Measurements from ENCODE around the gene YDJC. TPM values are rescaled to one million over a fixed set of nuclear protein-coding genes. Genes with fewer than 3 reads are reported as not detected.
A peak's percentile ranks its signal among the peaks of the same experiment; 100 is the strongest.

Gene YDJC
- total and polyA plus RNA-seq, 9 of the 15 experiments (the other 6 are each of a cell fraction or from before 2014, with no cell fraction given): 13.5 to 871 (median 164) TPM

DNA sequence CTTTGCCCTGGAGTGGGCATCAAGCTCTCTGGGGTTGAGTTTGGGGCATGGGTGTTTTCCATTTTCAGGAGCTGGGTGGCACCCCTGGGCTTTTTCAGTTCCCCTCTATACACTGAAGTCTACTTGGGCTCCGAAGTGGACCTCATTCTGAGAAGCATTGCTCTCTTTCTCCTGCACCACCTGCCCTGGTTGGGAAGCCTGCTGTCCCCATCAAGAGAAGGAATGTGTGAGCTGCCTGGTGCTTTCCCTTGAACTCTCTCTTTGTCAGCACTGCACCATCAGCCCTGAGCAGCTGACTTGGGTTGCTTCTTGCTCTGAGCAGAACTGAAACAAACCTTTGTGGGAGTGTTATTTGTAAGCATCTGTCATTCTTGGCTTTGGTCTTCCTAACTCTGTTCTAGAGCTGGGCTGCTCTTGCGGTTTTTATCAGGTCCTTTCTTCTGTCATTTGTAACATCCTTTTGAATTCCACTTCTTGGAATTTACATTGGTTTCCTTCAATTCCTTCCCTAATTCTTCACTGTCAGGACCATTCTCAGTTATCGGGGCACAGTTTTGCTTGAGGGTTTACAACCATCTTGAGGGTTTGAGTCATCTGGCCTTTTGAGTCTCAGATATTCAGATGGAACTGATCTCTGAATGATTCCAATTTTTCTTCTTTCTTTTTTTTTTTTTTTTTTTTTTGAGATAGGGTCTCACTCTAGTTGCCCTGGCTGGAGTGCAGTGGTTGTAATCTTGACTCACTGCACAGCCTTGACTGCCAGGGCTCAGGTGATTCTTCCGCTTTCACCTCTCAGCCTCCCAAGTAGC, 41.8 kb downstream of the YDJC start (continued):
- TF ChIP-seq ZBTB40 (IDR thresholded peaks at IDR 0.05) (no peak), ZBTB40 (CRISPR knock-in tag; IDR thresholded peaks at IDR 0.05) (0 out of 2 replicates have a peak, but pooled peaks have one; percentile 56), FIP1L1 (IDR thresholded peaks at IDR 0.05; ENCODE audit: low read depth, low read length, poor library complexity, severe bottlenecking) (no peak), SRSF3 (IDR thresholded peaks at IDR 0.05; ENCODE audit: insufficient read depth, low read length) (no peak), L3MBTL2 (IDR thresholded peaks at IDR 0.05) (no peak), TEAD4 (IDR thresholded peaks at IDR 0.05; ENCODE audit: low read length) (peak; percentile 94), TEAD4 (CRISPR knock-in tag; IDR thresholded peaks at IDR 0.05; ENCODE audit: borderline replicate concordance) (no peak), MIER1 (IDR thresholded peaks at IDR 0.05; ENCODE audit: low read depth) (no peak), ZNF785 (CRISPR knock-in tag; IDR thresholded peaks at IDR 0.05) (peak; percentile 34; the same call in 1 of the 2 replicates), ZBTB8A (IDR thresholded peaks at IDR 0.05; ENCODE audit: partially characterized antibody) (no peak), SMARCC2 (IDR thresholded peaks at IDR 0.05; ENCODE audit: low read depth) (no peak), SIX5 (IDR thresholded peaks at IDR 0.05; ENCODE audit: borderline replicate concordance in 1 of 2, insufficient read depth in 1 of 2, low read depth in 1 of 2, low read length in 2 of 2) (no peak), ZNF717 (CRISPR knock-in tag; IDR thresholded peaks at IDR 0.05) (no peak), SREBF1 (IDR thresholded peaks at IDR 0.05; ENCODE audit: borderline replicate concordance, low read depth, low read length) (no peak), SRSF9 (IDR thresholded peaks at IDR 0.05; ENCODE audit: borderline replicate concordance, low read depth, low read length) (no peak), THRA (IDR thresholded peaks at IDR 0.05) (no peak)

Data from K562 (cell line).